ENCODE measurements around the gene TMED7. TPM values are rescaled to one million over a fixed set of nuclear protein-coding genes. Genes with fewer than 3 reads are reported as not detected.
"Not testable (repeated sequence)": the region's sequence is repeated elsewhere in the genome, so short reads cannot be mapped to it uniquely, and the experiment has no call there.

Gene TMED7
- total RNA-seq: 100 to 1,000 TPM; 100 to 148 (median 120) TPM

DNA sequence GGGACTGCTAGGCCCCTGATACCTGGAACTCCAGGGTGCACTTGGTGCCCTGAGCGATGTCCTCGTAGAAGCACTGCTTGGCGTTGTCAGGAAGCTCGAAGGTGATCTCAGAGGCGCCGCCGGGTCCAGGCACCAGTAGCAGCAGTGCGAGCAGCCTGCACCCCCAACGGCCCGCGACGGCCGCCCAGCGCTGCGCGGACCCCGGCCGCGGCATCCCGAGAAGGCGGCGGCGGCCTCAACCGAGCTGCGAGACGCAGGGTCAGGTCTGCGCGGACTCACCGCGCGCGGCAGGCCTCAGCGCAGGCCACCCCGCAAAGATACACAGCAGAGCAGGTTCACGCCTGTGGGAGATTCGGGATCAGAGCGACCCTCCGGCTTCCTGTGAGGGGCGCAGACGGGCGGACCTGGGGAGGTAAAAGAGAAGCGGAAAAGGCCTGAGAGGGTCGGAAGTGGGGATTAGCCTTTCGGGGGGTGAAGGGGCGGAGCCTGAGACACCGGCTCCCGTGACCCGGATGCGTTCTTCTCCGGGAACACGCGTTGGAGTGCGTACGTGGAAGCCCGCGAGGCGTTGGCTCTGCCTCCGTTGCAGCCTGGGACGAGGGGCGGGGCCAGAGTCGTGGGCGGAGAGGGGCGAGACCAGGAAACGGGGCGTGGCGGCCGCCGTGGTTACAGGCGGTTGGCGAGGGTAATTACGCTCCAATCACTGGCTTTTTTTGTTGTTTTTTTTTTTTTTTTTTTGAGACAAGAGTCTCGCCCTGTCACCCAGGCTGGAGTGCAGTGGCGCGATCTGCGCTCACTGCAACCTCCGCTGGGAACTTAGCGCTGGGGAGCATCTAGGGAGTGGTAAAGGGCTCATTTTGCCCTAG lies at the start of gene TMED7:
TSS of gene TMED7 (minus strand) at position 458 of the 866 bp plus-strand sequence. CDS start at position 214, 244 bp downstream.
- peak within 1 kb of the TSS; percentile 66 to 97 for H3K4me3 ChIP-seq
- H3K4me1 ChIP-seq: peaks cover 20 to 48% (median 21%) of the 10 kb centered on the region in 3 donors
- no peaks in the 10 kb centered on the region for H3K9me3 ChIP-seq
- 0% methylated on average over 16 to 26 of the region's 77 CpGs for WGBS, 2 donors (ENCODE audit: low coverage in 1 of 2)
- H3K27ac ChIP-seq: peak within 1 kb of the TSS; percentile 71 to 94 (median 92)
- H3K27me3 ChIP-seq: no peaks in the 10 kb centered on the region
- peak; percentile 99 for ATAC-seq
- no peak for TF ChIP-seq EP300 (IDR thresholded peaks at IDR 0.05)
- peak in 1 of 4 experiments; percentile 39 for TF ChIP-seq CTCF (IDR thresholded peaks at IDR 0.05)
- TF ChIP-seq POLR2A (IDR thresholded peaks at IDR 0.05): peak; percentile 35 to 60
- TF ChIP-seq POLR2AphosphoS5 (IDR thresholded peaks at IDR 0.05): peak; percentile 90
- H3K36me3 ChIP-seq: no peaks in the 10 kb centered on the region

- H3K27me3 ChIP-seq, H3K4me3 ChIP-seq, H3K4me1 ChIP-seq, ATAC-seq, H3K9me3 ChIP-seq, H3K36me3 ChIP-seq, H3K27ac ChIP-seq: not testable (repeated sequence)
- WGBS, 2 donors (ENCODE audit: low coverage in 1 of 2): 45 to 90% methylated on average over 2 to 4 of the region's 11 CpGs
Measured at GRCh38 chr5:115674782-115675181, 48.9 kb upstream of the TMED7 start.

DNA sequence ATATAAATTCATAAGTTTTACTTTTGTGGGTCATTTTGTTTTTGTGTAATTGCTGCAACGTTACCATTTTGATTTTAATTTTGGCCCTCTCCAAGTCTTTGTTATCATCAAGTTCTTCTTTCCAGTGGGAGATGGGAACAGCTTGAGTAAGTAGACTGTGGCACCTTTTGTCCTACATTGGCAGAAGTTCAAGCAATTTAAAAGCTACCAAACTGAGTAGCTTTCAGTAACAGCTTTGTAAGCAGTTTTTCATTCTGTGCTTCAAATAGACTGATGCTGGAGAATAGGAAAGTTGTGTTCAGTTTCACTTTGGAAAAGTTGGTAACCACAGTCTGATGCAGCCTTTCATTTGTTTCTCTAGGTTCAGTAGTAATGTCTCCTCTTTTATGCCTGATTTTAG lies 47.8 kb upstream of the TMED7 start:
- no peaks in the 10 kb centered on the region for H3K36me3 ChIP-seq
- no peaks in the 10 kb centered on the region for H3K4me1 ChIP-seq
- no peak for ATAC-seq
- H3K27ac ChIP-seq: no peak overlapping the region
- TF ChIP-seq POLR2A (IDR thresholded peaks at IDR 0.05) (no peak), EP300 (IDR thresholded peaks at IDR 0.05) (no peak), CTCF (IDR thresholded peaks at IDR 0.05) (no peak), POLR2AphosphoS5 (IDR thresholded peaks at IDR 0.05) (no peak)
- H3K27me3 ChIP-seq: no peaks in the 10 kb centered on the region
- 0 to 17% methylated on average over 1 of the region's 1 CpG for WGBS, 2 donors (ENCODE audit: low coverage in 1 of 2)
- H3K4me3 ChIP-seq: no peak overlapping the region
- no peaks in the 10 kb centered on the region for H3K9me3 ChIP-seq

DNA sequence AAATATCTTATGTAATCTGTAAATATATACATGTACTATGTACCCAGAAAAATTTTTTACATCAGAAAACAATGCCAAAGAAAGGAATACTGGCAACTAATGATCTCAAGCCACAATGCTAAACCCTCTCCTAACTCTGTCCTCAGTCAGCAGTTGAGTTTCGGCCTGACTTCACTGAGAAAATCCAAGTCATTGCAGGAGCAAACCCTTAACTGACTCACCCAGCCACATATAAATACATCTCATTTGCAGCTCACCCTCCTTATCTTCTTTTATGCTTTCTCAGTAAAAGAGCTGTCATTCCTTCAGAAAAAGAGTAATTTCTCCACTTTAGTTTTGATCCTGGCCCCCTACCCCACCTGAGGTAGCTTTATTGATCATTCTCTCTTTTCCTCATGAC lies 46.1 kb upstream of the TMED7 start:
- WGBS, 2 donors (ENCODE audit: low coverage in 1 of 2): 87 to 100% methylated on average over 1 of the region's 1 CpG
- Histone ChIP-seq H3K9me3 (peaks cover 0 to 10% (median 0%) of the 10 kb centered on the region in 3 donors), H3K36me3 (no peaks in the 10 kb centered on the region), H3K4me1 (no peaks in the 10 kb centered on the region), H3K27ac (no peak overlapping the region), H3K4me3 (no peak overlapping the region), H3K27me3 (no peaks in the 10 kb centered on the region)
- ATAC-seq: no peak
- TF ChIP-seq POLR2AphosphoS5 (IDR thresholded peaks at IDR 0.05) (no peak), CTCF (IDR thresholded peaks at IDR 0.05) (no peak), POLR2A (IDR thresholded peaks at IDR 0.05) (no peak), EP300 (IDR thresholded peaks at IDR 0.05) (no peak)

- no peaks in the 10 kb centered on the region for H3K4me1 ChIP-seq
- H3K27ac ChIP-seq: no peak overlapping the region
- no peaks in the 10 kb centered on the region for H3K36me3 ChIP-seq
- peaks cover 0 to 10% (median 0%) of the 10 kb centered on the region in 3 donors for H3K9me3 ChIP-seq
- ATAC-seq: no peak
- 50 to 63% methylated on average over 1 to 2 of the region's 2 CpGs for WGBS, 2 donors (ENCODE audit: low coverage in 1 of 2)
- H3K27me3 ChIP-seq: no peaks in the 10 kb centered on the region
- TF ChIP-seq EP300 (IDR thresholded peaks at IDR 0.05) (no peak), POLR2A (IDR thresholded peaks at IDR 0.05) (no peak), POLR2AphosphoS5 (IDR thresholded peaks at IDR 0.05) (no peak), CTCF (IDR thresholded peaks at IDR 0.05) (no peak)
- H3K4me3 ChIP-seq: no peak overlapping the region
Measured at GRCh38 chr5:115666023-115666422, 40.2 kb upstream of the TMED7 start.

Measured in gastroesophageal sphincter (tissue), 4 donors.